HG03575 (cell line): ENCODE results near the gene CEBPE.
"Not testable (repeated sequence)": the region's sequence is repeated elsewhere in the genome, so short reads cannot be mapped to it uniquely, and the experiment has no call there.

Experiments used
- ATAC-seq: cut with Tn5 transposase; IDR thresholded peaks from one replicate; pipeline ENCODE4 v1.9.1; 2021; ENCODE audit not compliant: unreplicated experiment, insufficient number of reproducible peaks, low FRiP score; ENCODE audit errors: extremely low read depth

The CEBPE gene

GRCh38 chr14:23109769-23110168, 9.3 kb downstream of the CEBPE start:
- ATAC-seq = no peak

DNA sequence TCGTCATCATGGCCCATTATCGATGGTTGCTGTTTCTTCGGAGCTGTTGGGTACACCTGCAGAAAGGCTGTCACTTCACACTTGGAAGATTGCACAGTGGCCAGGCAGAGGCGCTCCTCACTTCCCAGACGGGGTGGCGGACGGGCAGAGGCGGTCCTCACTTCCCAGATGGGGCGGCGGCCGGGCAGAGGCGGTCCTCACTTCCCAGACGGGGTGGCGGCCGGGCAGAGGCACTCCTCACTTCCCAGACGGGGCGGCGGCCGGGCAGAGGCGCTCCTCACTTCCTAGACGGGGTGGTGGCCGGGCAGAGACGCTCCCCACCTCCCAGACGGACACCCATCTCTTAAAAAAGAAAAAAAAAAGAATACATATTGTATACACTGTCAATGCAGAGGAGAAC, 10.9 kb downstream of the CEBPE start:
- ATAC-seq = not testable (repeated sequence)

DNA sequence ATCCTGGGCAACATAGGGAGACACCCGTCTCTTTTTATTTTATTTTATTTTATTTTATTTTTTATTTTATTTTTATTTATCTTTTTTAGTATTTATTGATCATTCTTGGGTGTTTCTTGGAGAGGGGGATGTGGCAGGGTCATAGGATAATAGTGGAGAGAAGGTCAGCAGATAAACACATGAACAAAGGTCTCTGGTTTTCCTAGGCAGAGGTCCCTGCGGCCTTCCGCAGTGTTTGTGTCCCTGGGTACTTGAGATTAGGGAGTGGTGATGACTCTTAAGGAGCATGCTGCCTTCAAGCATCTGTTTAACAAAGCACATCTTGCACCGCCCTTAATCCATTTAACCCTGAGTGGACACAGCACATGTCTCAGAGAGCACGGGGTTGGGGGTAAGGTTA, 11.4 kb downstream of the CEBPE start:
- ATAC-seq = not testable (repeated sequence)

- no peak for ATAC-seq
Observed at GRCh38 chr14:23106747-23107045, 12.4 kb downstream of the CEBPE start.

DNA sequence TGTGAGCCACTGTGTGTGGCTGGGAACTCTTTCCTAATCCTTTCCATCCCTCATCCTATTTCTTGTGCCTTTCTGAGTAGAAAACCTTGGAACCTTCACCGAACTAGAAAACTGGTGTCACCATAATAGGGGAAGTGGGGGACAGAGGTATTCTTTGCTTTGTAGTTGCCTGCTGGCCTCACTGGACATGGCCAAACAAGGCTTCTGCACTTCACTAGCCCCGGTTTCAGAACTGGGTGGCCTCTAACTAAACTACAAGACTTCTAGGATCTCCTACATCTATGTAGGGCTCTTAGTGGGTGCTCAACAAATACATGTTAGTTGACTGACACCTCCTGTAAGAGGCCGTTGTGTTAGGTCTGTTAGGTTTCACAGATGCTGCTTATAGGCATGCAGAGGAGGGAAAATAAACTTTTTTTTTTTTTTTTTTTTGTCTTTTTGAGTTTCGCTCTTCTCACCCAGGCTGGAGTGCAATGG, 13.7 kb downstream of the CEBPE start:
- no peak for ATAC-seq

GRCh38 chr14:23104591-23105347, 14.3 kb downstream of the CEBPE start, which contains the start of gene CIROP:
CIROP (minus strand) TSS chr14:23104989; CDS start chr14:23104920, 69 bp downstream.
- no peak for ATAC-seq

- no peak for ATAC-seq
Observed at GRCh38 chr14:23104070-23104590, 14.9 kb downstream of the CEBPE start.

DNA sequence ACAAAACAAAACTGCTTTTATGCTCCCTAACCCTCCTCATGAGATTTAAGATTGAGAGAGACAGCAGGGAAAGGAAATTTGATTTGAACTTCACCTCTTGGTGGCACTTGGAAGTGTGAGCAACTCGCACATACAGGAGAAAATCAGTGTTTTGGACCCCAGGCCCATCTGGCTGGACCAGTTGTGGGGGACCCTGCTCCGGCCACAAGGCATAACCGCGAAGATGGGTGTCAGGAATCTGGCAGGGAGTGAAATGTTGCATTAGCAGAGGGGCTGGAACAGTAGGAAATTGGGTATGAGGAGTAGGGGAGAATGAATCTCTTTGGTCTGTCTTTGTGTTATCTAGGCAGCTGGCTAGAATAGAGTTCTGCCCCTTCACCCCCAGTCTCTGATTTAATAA, 15.5 kb downstream of the CEBPE start:
- no peak for ATAC-seq

DNA sequence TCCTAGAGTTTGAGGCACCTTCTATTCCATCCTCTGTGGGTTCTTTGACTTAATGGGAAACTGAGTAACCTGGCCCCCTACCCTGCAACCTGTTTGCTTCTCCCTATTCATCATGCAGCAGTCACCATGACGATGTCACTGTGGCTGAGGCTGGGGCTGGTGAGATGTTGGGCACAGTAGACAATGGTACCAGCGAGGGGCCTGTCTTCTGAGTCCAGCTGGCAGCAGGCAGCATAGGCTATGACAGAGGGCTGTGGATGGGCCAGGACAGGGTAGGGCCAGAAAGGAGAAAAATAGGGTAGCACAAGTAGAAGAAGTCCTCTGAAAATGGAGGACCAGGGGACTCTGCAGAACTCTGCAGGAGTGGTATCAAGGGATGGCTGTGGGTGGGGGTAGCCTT, 16.3 kb downstream of the CEBPE start:
- ATAC-seq = no peak

- ATAC-seq = no peak
Observed at GRCh38 chr14:23101986-23102625, 16.9 kb downstream of the CEBPE start.

- ATAC-seq = no peak
Observed at GRCh38 chr14:23101213-23101970, 17.7 kb downstream of the CEBPE start.

DNA sequence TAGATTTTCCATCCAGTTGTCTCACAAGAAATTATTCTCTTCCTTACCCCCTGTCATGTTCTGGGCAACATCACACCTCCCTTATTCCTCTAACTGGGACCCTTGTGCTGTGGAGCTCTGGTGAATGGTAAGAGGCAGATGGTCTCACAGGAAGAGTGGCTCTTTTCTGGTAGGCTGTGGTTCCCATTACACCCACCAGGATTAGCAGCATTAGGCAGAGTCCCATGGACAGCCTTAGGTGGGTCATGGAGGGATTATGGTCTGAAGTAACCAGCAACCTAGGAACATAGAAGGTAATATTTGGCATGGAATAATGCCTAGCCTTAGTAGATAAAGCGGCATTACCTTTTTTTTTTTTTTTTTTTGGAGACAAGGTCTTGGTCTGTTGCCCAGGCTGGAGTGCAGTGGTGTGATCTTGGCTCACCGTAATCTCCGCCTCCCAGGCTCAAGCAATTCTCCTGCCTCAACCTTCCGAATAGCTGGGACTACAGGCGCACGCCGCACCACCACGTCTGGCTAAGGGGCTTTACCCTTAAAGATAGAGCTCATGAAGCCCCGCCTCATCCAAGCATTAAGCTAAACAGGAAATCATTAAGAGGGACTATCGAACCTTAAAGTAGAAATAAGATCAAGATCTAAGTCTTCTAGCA, 19.7 kb downstream of the CEBPE start:
- no peak for ATAC-seq

GRCh38 chr14:23097786-23098185, 21.3 kb downstream of the CEBPE start:
- ATAC-seq = no peak

GRCh38 chr14:23095196-23096108, 23.6 kb downstream of the CEBPE start, which contains the start of gene C14orf119:
C14orf119 (plus strand) TSS chr14:23095505; CDS start chr14:23097659, 2,154 bp downstream.
- peak; percentile 84 for ATAC-seq

- ATAC-seq = peak; percentile 4
Observed at GRCh38 chr14:23094666-23095195, 24.3 kb downstream of the CEBPE start, which contains the start of gene ACIN1. ACIN1 (minus strand) TSS chr14:23095136; CDS start chr14:23095112, 24 bp downstream.

DNA sequence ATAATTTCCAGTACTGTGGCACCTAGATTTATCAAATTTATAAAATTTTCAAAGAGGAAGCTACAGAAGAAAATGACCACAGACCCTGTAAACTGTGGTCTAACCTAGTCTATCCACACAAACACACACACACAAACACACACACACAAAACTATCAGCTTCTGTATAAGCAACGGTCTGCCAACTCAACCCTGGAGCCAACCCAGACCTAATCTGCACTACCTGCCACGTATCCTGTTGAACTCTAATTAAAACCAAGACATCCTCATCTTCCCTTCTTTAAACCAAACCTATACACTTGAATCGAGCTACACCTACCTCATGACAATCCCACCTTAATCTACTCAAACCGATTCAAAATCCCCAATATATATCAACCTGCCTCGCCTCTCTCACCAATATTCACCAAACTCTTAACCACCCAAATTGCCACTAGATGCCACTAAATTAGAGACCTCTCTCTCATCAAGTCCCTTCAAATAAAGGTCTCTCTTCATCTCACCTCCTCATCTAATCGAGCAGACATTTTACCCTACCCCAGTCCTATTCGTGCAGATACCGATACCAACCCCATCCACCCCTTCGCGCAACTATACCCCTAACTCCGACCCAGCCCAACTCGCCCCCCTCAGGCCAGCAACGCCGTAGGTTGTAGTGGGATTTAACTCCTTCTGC, 24.9 kb downstream of the CEBPE start:
- ATAC-seq = no peak

- no peak for ATAC-seq
Observed at GRCh38 chr14:23093526-23093925, 25.5 kb downstream of the CEBPE start.
